ENCODE measurements around the gene ANKRD2.

- TF ChIP-seq CTCF (conservative IDR thresholded peaks at IDR 0.05 in 1 of 2, IDR thresholded peaks at IDR 0.05 in 1 of 2; ENCODE audit: extremely low read depth in 1 of 2, insufficient read depth in 1 of 2, low read depth in 1 of 2, low read length in 2 of 2) (no peak), EZH2 (IDR thresholded peaks at IDR 0.05; ENCODE audit: borderline replicate concordance, low read length) (no peak)
These were observed 56.7 kb downstream of the ANKRD2 start for GRCh38 chr10:97629289-97629688.

Data from mammary epithelial cell (primary cell).